K562 (cell line): Measurements from ENCODE around the gene SMC1A. TPM values are rescaled to one million over a fixed set of nuclear protein-coding genes. Genes with fewer than 3 reads are reported as not detected.
A peak's percentile ranks its signal among the peaks of the same experiment; 100 is the strongest.

Source experiments
- CREM ChIP-seq: IDR thresholded peaks from 2 replicates; pipeline ENCODE4 v1.6.1; 2014; ENCODE audit warnings: antibody characterized with exemption, low read depth
- CTBP1 ChIP-seq: fragments of 450-650 bp; IDR thresholded peaks from 2 replicates; pipeline ENCODE4 v1.6.1; 2016; ENCODE audit warnings: borderline replicate concordance
- E2F3 ChIP-seq: fragments of 250-450 bp; sonication (Bioruptor Pico); IDR thresholded peaks from 2 replicates; pipeline ENCODE4 v1.4.0; 2020; ENCODE audit warnings: mild to moderate bottlenecking
- ETV5 ChIP-seq: sonication (generic); formaldehyde crosslinking; IDR thresholded peaks from 2 replicates; pipeline ENCODE4 v1.4.0; 2020; ENCODE audit warnings: low read depth, mild to moderate bottlenecking, missing genetic modification reagents
- HBP1 ChIP-seq: fragments of 450-650 bp; formaldehyde crosslinking; IDR thresholded peaks from 2 replicates; pipeline ENCODE4 v1.4.0; 2022; ENCODE audit warnings: missing genetic modification characterization
- HDAC8 ChIP-seq: fragments of 450-650 bp; IDR thresholded peaks from 2 replicates; pipeline ENCODE4 v1.6.1; 2016; ENCODE audit warnings: mild to moderate bottlenecking, missing genetic modification characterization, moderate library complexity, missing compliant biosample characterization
- HNRNPK ChIP-seq: fragments of 200-400 bp; formaldehyde crosslinking; IDR thresholded peaks from one replicate; pipeline ENCODE4 v1.6.1; 2018; ENCODE audit warnings: mild to moderate bottlenecking, low read depth, low read length; ENCODE audit not compliant: poor library complexity, severe bottlenecking
- KDM4B ChIP-seq, 2 experiments: fragments of 450-650 bp in 1 of 2; sonication (generic) in 1 of 2; IDR thresholded peaks; 2 replicates each; pipeline ENCODE4 v1.6.1; 2016 to 2017; ENCODE audit warnings: borderline replicate concordance in 2 of 2, antibody characterized with exemption in 1 of 2, low read depth in 1 of 2, mild to moderate bottlenecking in 1 of 2
- MCM2 ChIP-seq: fragments of 450-650 bp; IDR thresholded peaks from 2 replicates; pipeline ENCODE4 v1.6.1; 2017; ENCODE audit warnings: low read depth, mild to moderate bottlenecking
- NFYB ChIP-seq: IDR thresholded peaks from 2 replicates; pipeline ENCODE4 v1.6.1; 2011; ENCODE audit warnings: mild to moderate bottlenecking, moderate library complexity; ENCODE audit not compliant: insufficient read length; ENCODE audit errors: extremely low read depth
- NR2C1 ChIP-seq, 2 experiments: fragments of 450-650 bp; IDR thresholded peaks; 2 replicates each; pipeline ENCODE4 v1.6.1; 2017; ENCODE audit warnings: mild to moderate bottlenecking in 2 of 2, antibody characterized with exemption in 1 of 2, inconsistent platforms in 1 of 2, missing compliant biosample characterization in 1 of 2, missing genetic modification characterization in 1 of 2
- RAD51 ChIP-seq: fragments of 450-650 bp; IDR thresholded peaks from 2 replicates; pipeline ENCODE4 v1.7.1; 2016; ENCODE audit warnings: low read depth, mild to moderate bottlenecking, borderline replicate concordance
- SAFB2 ChIP-seq: fragments of 200-400 bp; formaldehyde crosslinking; IDR thresholded peaks from 2 replicates; pipeline ENCODE4 v1.6.1; 2018; ENCODE audit warnings: borderline replicate concordance, low read length, low read depth, moderate library complexity; ENCODE audit not compliant: severe bottlenecking
- TOE1 ChIP-seq, 2 experiments: fragments of 450-650 bp in 1 of 2; sonication (generic) in 1 of 2; formaldehyde crosslinking in 1 of 2; IDR thresholded peaks; 2 replicates each; pipeline versions ENCODE4 v1.7.1 to v1.8.0; 2016 to 2022; ENCODE audit warnings: borderline replicate concordance in 2 of 2, mild to moderate bottlenecking in 2 of 2, antibody characterized with exemption in 1 of 2, inconsistent platforms in 1 of 2, low read depth in 1 of 2, missing genetic modification reagents in 1 of 2, moderate library complexity in 1 of 2
- ZNF12 ChIP-seq: sonication (generic); formaldehyde crosslinking; IDR thresholded peaks from 2 replicates; pipeline ENCODE4 v1.4.0; 2020; ENCODE audit warnings: mild to moderate bottlenecking, missing genetic modification reagents
- ZNF140 ChIP-seq: fragments of 250-450 bp; sonication (Bioruptor Pico); IDR thresholded peaks from 2 replicates; pipeline ENCODE4 v1.8.0; 2021; ENCODE audit warnings: moderate library complexity, mild to moderate bottlenecking, inconsistent platforms
- ZNF407 ChIP-seq: fragments of 450-650 bp; IDR thresholded peaks from 2 replicates; pipeline ENCODE4 v1.6.1; 2016; ENCODE audit warnings: low read depth
- ZNF717 ChIP-seq: fragments of 250-450 bp; sonication (Bioruptor Pico); IDR thresholded peaks from 2 replicates; pipeline ENCODE4 v1.5.0; 2021
- polyA plus RNA-seq, 8 experiments: library from polyadenylated mRNA; depleted of rRNA in 4 of 8; stranded (reverse) in 5 of 8; unstranded in 3 of 8; fragments of >200 nt; fragmentation: Nextera tagmentation in 2 of 8; fragmentation: Illumina TruSeq in 1 of 8; extraction: Ambion mirVana in 2 of 8; extraction: Trizol in 1 of 8; gene quantifications; 2 replicates each; pipeline versions ENCODE4 v1.2.1 to v1.2.3, GENCODE V29; 2011 to 2014; ENCODE audit warnings: inconsistent platforms in 1 of 8, missing spikeins in 1 of 8
- total RNA-seq, 7 experiments: library from RNA; depleted of rRNA in 6 of 7; stranded (reverse); fragments of >200 nt in 6 of 7; fragmentation: Illumina TruSeq in 2 of 7; extraction: Trizol in 2 of 7; gene quantifications; 2 replicates each; pipeline versions ENCODE4 v1.2.1 to v1.2.3, GENCODE V29; 2011 to 2021; ENCODE audit warnings: low replicate concordance in 1 of 7

The SMC1A gene
- total and polyA plus RNA-seq, 9 of the 15 experiments (the other 6 are each of a cell fraction or from before 2014, with no cell fraction given), result 28.5 to 126 (median 71.2) TPM

GRCh38 chrX:53422086-53422860 is at the start of gene SMC1A (continued):
- TF ChIP-seq ZNF407 (no peak), NR2C1 (IDR thresholded peaks at IDR 0.05) (no peak), NR2C1 (tag; IDR thresholded peaks at IDR 0.05) (no peak), ETV5 (CRISPR knock-in tag) (peak; percentile 55; the same call in 1 of the 2 replicates), TOE1 (IDR thresholded peaks at IDR 0.05; ENCODE audit: borderline replicate concordance) (peak; percentile 30; the same call in 1 of the 2 replicates), TOE1 (CRISPR knock-in tag; IDR thresholded peaks at IDR 0.05; ENCODE audit: borderline replicate concordance, low read depth) (no peak), SAFB2 (no peak), HDAC8 (tag) (no peak), RAD51 (no peak), NFYB (no peak), E2F3 (CRISPR knock-in tag) (peak; percentile 89), CTBP1 (no peak), HNRNPK (no peak), ZNF140 (CRISPR knock-in tag) (no peak), KDM4B (IDR thresholded peaks at IDR 0.05; ENCODE audit: borderline replicate concordance in 2 of 2, low read depth in 1 of 2) (no peak), ZNF717 (no peak), ZNF12 (no peak), HBP1 (no peak), MCM2 (no peak), CREM (peak; percentile 70)
